Thyroid gland (tissue), 4 donors: ENCODE measurements around the gene AOC1. TPM values are rescaled to one million over a fixed set of nuclear protein-coding genes. Genes with fewer than 3 reads are reported as not detected.

ENCODE experiments used
- DNase-seq, 2 donors: peaks; one replicate each; pipeline ENCODE4 v3.0.0-alpha.2; 2019
- H3K27ac ChIP-seq, 3 donors: fragments of 200-600 bp; sonication (generic); 1 replicate in 2 of 3; 2 replicates in 1 of 3; pipeline ENCODE4 v1.5.1; 2016 to 2019; ENCODE audit warnings: mild to moderate bottlenecking in 1 of 3, moderate library complexity in 1 of 3
- H3K27me3 ChIP-seq: fragments of 200-600 bp; sonication (generic); one replicate; pipeline ENCODE4 v1.5.1; 2019
- H3K36me3 ChIP-seq, 2 donors: fragments of 200-600 bp; sonication (generic); one replicate each; pipeline ENCODE4 v1.5.1; 2016 to 2019
- H3K4me1 ChIP-seq, 2 donors: fragments of 200-600 bp; sonication (generic); one replicate each; pipeline ENCODE4 v1.5.1; 2017 to 2019
- H3K4me3 ChIP-seq, 3 donors: fragments of 200-600 bp; sonication (generic); replicated peaks in 1 of 3; 1 replicate in 2 of 3; 2 replicates in 1 of 3; pipeline ENCODE4 v1.5.1; 2016; ENCODE audit warnings: mild to moderate bottlenecking in 1 of 3
- H3K9me3 ChIP-seq: fragments of 200-600 bp; sonication (generic); one replicate; pipeline ENCODE4 v1.5.1; 2017
- CTCF ChIP-seq, 6 experiments: fragments of 200-600 bp in 3 of 6; fragments of 450-650 bp in 3 of 6; sonication (generic) in 3 of 6; IDR thresholded peaks; one replicate each; pipeline ENCODE4 v1.5.1; 2016 to 2019; ENCODE audit warnings: antibody characterized with exemption in 6 of 6, mild to moderate bottlenecking in 2 of 6, inconsistent platforms in 1 of 6, moderate library complexity in 1 of 6
- POLR2A ChIP-seq, 2 donors: fragments of 450-650 bp; IDR thresholded peaks; one replicate each; pipeline ENCODE4 v1.6.1; 2017; ENCODE audit warnings: antibody characterized with exemption in 2 of 2, mild to moderate bottlenecking in 2 of 2, moderate library complexity in 1 of 2
- WGBS, 2 donors: methylation state at CpG; one replicate each; pipeline ENCODE4 v1.1.5; 2017; 5-methylcytosine and 5-hydroxymethylcytosine counted together
- intact Hi-C: fragments of 100-400 bp; cut with DNase I; formaldehyde crosslinking; loops from one replicate; pipeline ENCODE4 v1.15.1; 2023
- total RNA-seq, 4 donors: library from RNA; depleted of rRNA; stranded (reverse); fragments of >200 nt; gene quantifications; one replicate each; pipeline ENCODE4 v1.2.3, GENCODE V29; 2016

Gene AOC1
- total RNA-seq, 4 donors from 2014 or later: 0.22 to 0.71 TPM; not detected in 2

- H3K4me1 ChIP-seq: no peaks in the 10 kb centered on the region
- no peaks in the 10 kb centered on the region for H3K27me3 ChIP-seq
- no peak for DNase-seq
- H3K9me3 ChIP-seq: no peaks in the 10 kb centered on the region
- intact Hi-C loops: no loop called here
- no peak overlapping the region for H3K27ac ChIP-seq
- 60 to 69% methylated on average over 5 of the region's 5 CpGs for WGBS, 2 donors
- H3K4me3 ChIP-seq: no peak overlapping the region
- H3K36me3 ChIP-seq: no peaks in the 10 kb centered on the region
- TF ChIP-seq POLR2A (IDR thresholded peaks at IDR 0.05): no peak
- TF ChIP-seq CTCF (IDR thresholded peaks at IDR 0.05): no peak
These were observed 32.2 kb upstream of the AOC1 start for GRCh38 chr7:150820148-150820547.

GRCh38 chr7:150820578-150821198 is 31.6 kb upstream of the AOC1 start:
- Histone ChIP-seq H3K27ac (no peak overlapping the region), H3K27me3 (no peaks in the 10 kb centered on the region), H3K36me3 (no peaks in the 10 kb centered on the region), H3K4me1 (no peaks in the 10 kb centered on the region), H3K9me3 (no peaks in the 10 kb centered on the region), H3K4me3 (no peak overlapping the region)
- DNase-seq: no peak
- intact Hi-C loops: no loop called here
- TF ChIP-seq POLR2A (IDR thresholded peaks at IDR 0.05): no peak
- TF ChIP-seq CTCF (IDR thresholded peaks at IDR 0.05): no peak
- 69 to 84% methylated on average over 7 of the region's 7 CpGs for WGBS, 2 donors

- H3K9me3 ChIP-seq: no peaks in the 10 kb centered on the region
- no peak for DNase-seq
- intact Hi-C loops: no loop called here
- H3K36me3 ChIP-seq: no peaks in the 10 kb centered on the region
- H3K4me1 ChIP-seq: no peaks in the 10 kb centered on the region
- H3K27me3 ChIP-seq: no peaks in the 10 kb centered on the region
- WGBS, 2 donors: 82 to 89% methylated on average over 8 of the region's 8 CpGs
- H3K4me3 ChIP-seq: no peak overlapping the region
- H3K27ac ChIP-seq: no peak overlapping the region
- no peak for TF ChIP-seq CTCF (IDR thresholded peaks at IDR 0.05)
- TF ChIP-seq POLR2A (IDR thresholded peaks at IDR 0.05): no peak
These were observed 29.3 kb upstream of the AOC1 start for GRCh38 chr7:150823043-150823442.

- no peak for TF ChIP-seq CTCF (IDR thresholded peaks at IDR 0.05)
- TF ChIP-seq POLR2A (IDR thresholded peaks at IDR 0.05): no peak
- no peak for DNase-seq
- intact Hi-C loops: no loop called here
- Histone ChIP-seq H3K9me3 (no peaks in the 10 kb centered on the region), H3K36me3 (no peaks in the 10 kb centered on the region), H3K4me1 (no peaks in the 10 kb centered on the region), H3K27ac (no peak overlapping the region), H3K4me3 (no peak overlapping the region), H3K27me3 (no peaks in the 10 kb centered on the region)
- WGBS, 2 donors: 83 to 87% methylated on average over 10 of the region's 10 CpGs
These were observed 28.7 kb upstream of the AOC1 start for GRCh38 chr7:150823484-150824126.

GRCh38 chr7:150824379-150825177 is 27.7 kb upstream of the AOC1 start:
- H3K9me3 ChIP-seq: no peaks in the 10 kb centered on the region
- no peak for DNase-seq
- no peaks in the 10 kb centered on the region for H3K36me3 ChIP-seq
- TF ChIP-seq POLR2A (IDR thresholded peaks at IDR 0.05) (no peak), CTCF (IDR thresholded peaks at IDR 0.05) (no peak)
- intact Hi-C loops: no loop called here
- no peaks in the 10 kb centered on the region for H3K4me1 ChIP-seq
- WGBS, 2 donors: 91 to 95% methylated on average over 10 to 20 of the region's 20 CpGs
- H3K27ac ChIP-seq: no peak overlapping the region
- no peaks in the 10 kb centered on the region for H3K27me3 ChIP-seq
- no peak overlapping the region for H3K4me3 ChIP-seq
